Left lung (tissue), 10 donors: ENCODE results near the gene MLKL. TPM values are rescaled to one million over a fixed set of nuclear protein-coding genes. Genes with fewer than 3 reads are reported as not detected.
A peak's percentile ranks its signal among the peaks of the same experiment; 100 is the strongest.

ENCODE experiments used
- ATAC-seq: fragments of 200-7000 bp; cut with Tn5 transposase; one replicate; pipeline ENCODE4 v1.9.1; 2020; ENCODE audit warnings: moderate library complexity
- DNase-seq, 4 donors: peaks; one replicate each; pipeline ENCODE4 v3.0.0-alpha.2; 2013 to 2020
- H3K27ac ChIP-seq, 2 donors: fragments of 200-600 bp; sonication (generic) in 1 of 2; one replicate each; pipeline versions ENCODE4 v1.5.0 to v1.8.0; 2020 to 2021
- H3K27me3 ChIP-seq, 2 donors: fragments of 200-600 bp; sonication (generic) in 1 of 2; one replicate each; pipeline versions ENCODE4 v1.5.0 to v1.8.0; 2020 to 2021
- H3K36me3 ChIP-seq, 2 donors: fragments of 200-600 bp; sonication (generic) in 1 of 2; one replicate each; pipeline versions ENCODE4 v1.5.0 to v1.8.0; 2020 to 2021
- H3K4me1 ChIP-seq, 2 donors: fragments of 200-600 bp; one replicate each; pipeline ENCODE4 v1.8.0; 2021
- H3K4me3 ChIP-seq, 2 donors: fragments of 200-600 bp; sonication (generic) in 1 of 2; one replicate each; pipeline versions ENCODE4 v1.5.0 to v1.8.0; 2020 to 2021; ENCODE audit warnings: mild to moderate bottlenecking in 1 of 2
- H3K9me3 ChIP-seq, 2 donors: fragments of 200-600 bp; sonication (generic) in 1 of 2; one replicate each; pipeline versions ENCODE4 v1.5.0 to v1.8.0; 2020 to 2021
- intact Hi-C, 2 donors: fragments of 100-400 bp; cut with DNase I; formaldehyde crosslinking; loops; one replicate each; pipeline versions ENCODE4 v1.11.2 to v1.14.2; 2022
- polyA plus RNA-seq, 6 donors: library from polyadenylated mRNA; unstranded; fragments of 120-200 nt; gene quantifications; one replicate each; pipeline ENCODE4 v1.2.1, GENCODE V29; 2013; ENCODE audit not compliant: insufficient read length in 6 of 6
- total RNA-seq, 2 donors: library from RNA; stranded (reverse); fragmentation: NEBNext Ultra II Directional; extraction: Animal tissue kit (Norgen Biotek cat#: 25700); gene quantifications; one replicate each; pipeline ENCODE4 v1.2.1, GENCODE V29; 2021
- TF ChIP-seq, protein P1 (sequence below), 2 donors: fragments of 200-600 bp; sonication (generic) in 1 of 2; IDR thresholded peaks; one replicate each; pipeline versions ENCODE4 v1.5.0 to v1.8.0; 2021; ENCODE audit warnings: antibody characterized with exemption in 2 of 2
- donor health status: DM: no; HTN: yes; CAD: no.
- donor health status: DM: no; HTN: no; CAD: no.

Gene MLKL
- total and polyA plus RNA-seq, 8 donors = 5.2 to 40.5 (median 6.8) TPM

DNA sequence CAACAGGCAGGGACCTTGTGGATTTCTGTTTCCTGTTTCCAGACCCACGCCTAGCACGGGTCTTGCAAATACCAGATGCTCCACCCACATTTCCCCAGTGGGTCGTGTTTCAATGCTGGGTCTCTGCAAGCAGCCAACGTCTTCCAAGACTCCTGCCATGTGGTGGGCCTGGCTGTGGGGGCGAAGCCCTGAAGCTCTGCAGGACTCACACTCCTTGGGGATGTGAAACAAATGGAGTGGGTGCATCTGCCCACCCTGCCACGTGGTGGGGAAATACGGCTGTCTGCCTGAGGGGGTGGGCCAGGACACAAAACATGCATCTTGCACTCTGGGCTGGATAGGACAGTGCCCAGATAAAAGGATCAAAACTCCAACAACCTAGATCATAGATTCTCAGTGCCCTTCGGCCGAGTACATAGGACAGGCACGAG lies 41.4 kb upstream of the MLKL start:
- no peak overlapping the region for H3K27ac ChIP-seq
- ATAC-seq = no peak
- no peaks in the 10 kb centered on the region for H3K36me3 ChIP-seq
- no peaks in the 10 kb centered on the region for H3K4me1 ChIP-seq
- TF ChIP-seq, protein P1, sequence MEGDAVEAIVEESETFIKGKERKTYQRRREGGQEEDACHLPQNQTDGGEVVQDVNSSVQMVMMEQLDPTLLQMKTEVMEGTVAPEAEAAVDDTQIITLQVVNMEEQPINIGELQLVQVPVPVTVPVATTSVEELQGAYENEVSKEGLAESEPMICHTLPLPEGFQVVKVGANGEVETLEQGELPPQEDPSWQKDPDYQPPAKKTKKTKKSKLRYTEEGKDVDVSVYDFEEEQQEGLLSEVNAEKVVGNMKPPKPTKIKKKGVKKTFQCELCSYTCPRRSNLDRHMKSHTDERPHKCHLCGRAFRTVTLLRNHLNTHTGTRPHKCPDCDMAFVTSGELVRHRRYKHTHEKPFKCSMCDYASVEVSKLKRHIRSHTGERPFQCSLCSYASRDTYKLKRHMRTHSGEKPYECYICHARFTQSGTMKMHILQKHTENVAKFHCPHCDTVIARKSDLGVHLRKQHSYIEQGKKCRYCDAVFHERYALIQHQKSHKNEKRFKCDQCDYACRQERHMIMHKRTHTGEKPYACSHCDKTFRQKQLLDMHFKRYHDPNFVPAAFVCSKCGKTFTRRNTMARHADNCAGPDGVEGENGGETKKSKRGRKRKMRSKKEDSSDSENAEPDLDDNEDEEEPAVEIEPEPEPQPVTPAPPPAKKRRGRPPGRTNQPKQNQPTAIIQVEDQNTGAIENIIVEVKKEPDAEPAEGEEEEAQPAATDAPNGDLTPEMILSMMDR (IDR thresholded peaks at IDR 0.05) = no peak
- intact Hi-C loops = no loop called here
- no peak overlapping the region for H3K4me3 ChIP-seq
- no peak for DNase-seq
- H3K27me3 ChIP-seq = no peaks in the 10 kb centered on the region
- H3K9me3 ChIP-seq = no peaks in the 10 kb centered on the region

DNA sequence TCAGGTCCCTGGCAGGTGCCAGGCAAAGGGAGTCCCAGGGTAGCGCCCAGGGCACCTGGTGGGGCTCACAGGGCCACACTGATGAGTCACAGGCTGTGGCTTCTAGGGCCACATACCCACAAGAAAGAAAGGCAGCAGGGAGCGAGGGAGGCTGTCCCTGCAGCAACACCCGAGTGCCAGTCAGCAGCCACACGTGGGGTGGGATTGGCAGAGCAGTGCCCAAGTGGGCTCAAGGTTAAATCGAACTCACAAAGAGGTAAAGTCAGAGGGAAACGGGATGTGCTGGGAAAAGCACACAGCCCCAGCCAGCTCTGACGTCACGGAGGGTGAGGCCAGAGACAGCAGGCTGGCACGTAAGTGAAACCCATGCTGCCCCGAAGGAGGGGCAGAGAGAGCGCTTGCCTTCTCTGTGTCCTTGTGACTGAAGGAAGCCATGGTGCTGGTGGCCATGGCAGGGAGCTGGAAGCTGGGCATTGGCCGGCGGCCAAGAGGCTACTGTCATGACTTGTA lies 40.2 kb upstream of the MLKL start:
- TF ChIP-seq, protein P1 (IDR thresholded peaks at IDR 0.05) = no peak
- DNase-seq = no peak
- Histone ChIP-seq H3K36me3 (no peaks in the 10 kb centered on the region), H3K4me3 (no peak overlapping the region), H3K27ac (no peak overlapping the region), H3K9me3 (no peaks in the 10 kb centered on the region), H3K27me3 (no peaks in the 10 kb centered on the region), H3K4me1 (no peaks in the 10 kb centered on the region)
- ATAC-seq = no peak
- intact Hi-C loops = no loop called here

DNA sequence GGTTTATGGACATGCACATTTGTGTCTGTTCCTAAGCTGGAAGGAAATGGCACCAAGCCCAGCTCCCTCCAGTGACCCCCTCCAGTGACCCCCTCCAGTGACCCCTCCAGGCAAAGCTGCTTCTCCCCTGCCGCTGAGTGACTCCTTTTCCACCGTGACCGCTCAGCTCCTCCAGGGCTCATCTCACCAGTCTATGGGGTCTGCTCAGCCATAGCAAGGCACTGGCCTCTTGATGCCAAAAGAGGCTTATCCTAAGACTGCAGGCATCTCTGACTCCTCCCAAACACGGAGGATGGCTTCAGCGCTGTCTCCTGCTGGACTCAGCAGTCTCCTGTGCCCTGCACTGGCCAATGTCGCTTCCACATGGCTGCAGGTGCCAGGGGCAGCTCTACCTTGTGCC lies 38.6 kb upstream of the MLKL start:
- Histone ChIP-seq H3K4me3 (no peak overlapping the region), H3K9me3 (no peaks in the 10 kb centered on the region), H3K27ac (no peak overlapping the region), H3K36me3 (no peaks in the 10 kb centered on the region), H3K27me3 (no peaks in the 10 kb centered on the region), H3K4me1 (no peaks in the 10 kb centered on the region)
- no peak for ATAC-seq
- TF ChIP-seq, protein P1 (IDR thresholded peaks at IDR 0.05) = no peak
- intact Hi-C loops = no loop called here
- no peak for DNase-seq

DNA sequence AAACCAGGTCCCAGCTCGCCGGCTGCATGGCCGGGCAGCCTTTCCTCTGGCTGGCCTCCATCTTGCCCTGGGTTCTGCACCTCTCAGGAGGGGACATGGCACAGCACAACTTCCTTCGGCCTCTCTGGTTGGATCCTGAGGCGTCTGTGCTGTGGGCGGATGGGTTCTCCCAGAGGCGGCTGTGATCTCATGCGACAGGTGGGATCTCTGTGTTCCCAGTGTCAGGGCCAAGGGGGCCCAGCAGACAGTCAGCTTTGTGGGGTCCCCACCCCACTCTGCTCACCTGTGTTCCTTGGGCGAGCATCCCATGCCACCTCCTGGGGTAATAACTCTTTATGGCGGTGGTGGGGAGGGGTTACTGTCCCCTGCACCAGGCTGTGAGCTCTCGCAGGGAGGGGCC lies 38.2 kb upstream of the MLKL start:
- TF ChIP-seq, protein P1 (IDR thresholded peaks at IDR 0.05) = no peak
- Histone ChIP-seq H3K9me3 (no peaks in the 10 kb centered on the region), H3K4me3 (no peak overlapping the region), H3K4me1 (no peaks in the 10 kb centered on the region), H3K36me3 (no peaks in the 10 kb centered on the region), H3K27ac (no peak overlapping the region), H3K27me3 (no peaks in the 10 kb centered on the region)
- ATAC-seq (no peak), DNase-seq (no peak)
- intact Hi-C loops = no loop called here

DNA sequence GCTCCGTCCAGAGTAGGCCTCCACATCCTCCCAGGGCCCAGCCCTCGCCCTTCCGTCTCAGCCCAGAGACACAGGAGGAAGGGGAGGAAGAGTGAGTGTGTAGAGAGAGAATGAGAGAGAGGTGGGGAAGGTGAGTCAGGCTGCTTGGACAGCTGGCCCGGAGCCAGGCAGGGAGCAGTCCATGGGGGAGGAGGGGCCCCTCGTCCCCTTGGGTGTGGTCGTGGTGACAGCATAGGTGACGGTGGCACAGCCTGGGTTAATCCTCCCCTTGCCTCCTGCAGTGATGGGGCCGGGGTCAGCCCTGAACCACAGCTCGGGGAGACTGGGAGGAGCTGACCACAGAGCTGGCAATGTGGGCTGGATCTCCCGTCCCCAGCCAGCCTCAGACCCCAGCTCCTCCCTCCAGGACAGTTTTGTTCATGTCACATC lies 37.5 kb upstream of the MLKL start:
- TF ChIP-seq, protein P1 (IDR thresholded peaks at IDR 0.05) = no peak
- Histone ChIP-seq H3K9me3 (no peaks in the 10 kb centered on the region), H3K27me3 (no peaks in the 10 kb centered on the region), H3K36me3 (no peaks in the 10 kb centered on the region), H3K4me1 (no peaks in the 10 kb centered on the region), H3K27ac (no peak overlapping the region), H3K4me3 (no peak overlapping the region)
- ATAC-seq = no peak
- intact Hi-C loops = no loop called here
- peak in 1 of 4 donors; percentile 61 for DNase-seq
